NAMALWA (cell line): Measurements from ENCODE around the gene RNLS.
"Not testable (repeated sequence)": the region's sequence is repeated elsewhere in the genome, so short reads cannot be mapped to it uniquely, and the experiment has no call there.

Experiments used
- DNase-seq: peaks from one replicate; pipeline ENCODE4 v3.0.0-alpha.2; 2015; ENCODE audit warnings: low spot score

The RNLS gene

DNA sequence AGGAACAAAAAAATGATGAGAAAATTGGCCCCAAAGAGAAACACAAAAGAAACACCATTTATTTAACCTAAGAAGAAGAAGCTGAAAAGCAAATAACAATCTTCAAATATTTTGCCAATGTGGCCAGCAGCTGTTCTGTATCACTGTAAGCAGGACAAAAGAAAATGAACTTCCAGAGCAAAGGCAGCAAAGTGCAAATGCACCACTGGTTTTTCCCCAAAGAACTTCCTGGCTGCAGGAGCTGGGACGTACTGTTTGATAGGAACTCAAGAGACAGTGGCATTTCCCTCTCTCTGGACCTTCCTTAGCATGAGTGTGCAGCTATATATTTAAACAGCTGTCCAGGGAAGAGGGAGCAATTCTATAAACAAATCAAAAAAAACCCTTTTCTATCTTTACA, 60.4 kb downstream of the RNLS start:
- DNase-seq: no peak

- DNase-seq: no peak
Measured at GRCh38 chr10:88521791-88522190, 61.3 kb downstream of the RNLS start.

DNA sequence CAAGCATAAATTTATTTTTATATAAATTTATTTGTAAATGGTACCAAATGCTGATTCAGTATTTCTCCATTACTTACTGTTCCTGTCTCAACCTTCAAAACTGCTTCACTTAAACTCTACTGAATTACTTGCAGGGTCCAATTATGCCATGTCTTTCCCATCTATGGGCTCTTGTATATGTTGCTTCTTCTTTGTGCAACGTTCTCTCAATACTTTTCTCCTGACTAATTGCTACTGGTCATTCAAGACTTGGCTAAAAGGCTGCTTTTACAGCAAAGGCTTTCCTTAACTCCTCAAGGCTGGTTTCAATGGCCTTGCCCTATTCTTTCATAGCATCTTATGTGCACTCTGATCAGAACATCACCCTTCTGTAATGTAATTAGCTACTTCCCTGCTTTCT, 67.9 kb downstream of the RNLS start:
- DNase-seq: no peak

DNA sequence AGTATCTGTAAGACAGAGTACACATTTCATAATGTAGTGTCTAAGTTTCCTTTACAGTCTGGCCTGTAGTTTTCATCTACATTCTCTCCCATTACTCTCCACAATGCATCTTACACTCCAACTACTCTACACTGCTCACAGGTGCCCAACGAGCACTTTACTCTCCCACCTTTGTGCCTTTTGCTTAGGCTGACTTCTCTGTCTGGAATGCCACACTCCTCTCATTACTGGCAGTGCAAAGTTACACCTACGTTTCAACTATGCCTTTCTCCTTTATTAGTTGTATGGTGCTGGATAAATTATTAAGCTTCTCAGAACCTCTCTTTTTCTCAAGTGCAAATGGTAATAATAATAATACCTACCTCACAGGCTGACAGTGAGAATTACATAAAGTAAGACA, 70.5 kb downstream of the RNLS start:
- DNase-seq: no peak

DNA sequence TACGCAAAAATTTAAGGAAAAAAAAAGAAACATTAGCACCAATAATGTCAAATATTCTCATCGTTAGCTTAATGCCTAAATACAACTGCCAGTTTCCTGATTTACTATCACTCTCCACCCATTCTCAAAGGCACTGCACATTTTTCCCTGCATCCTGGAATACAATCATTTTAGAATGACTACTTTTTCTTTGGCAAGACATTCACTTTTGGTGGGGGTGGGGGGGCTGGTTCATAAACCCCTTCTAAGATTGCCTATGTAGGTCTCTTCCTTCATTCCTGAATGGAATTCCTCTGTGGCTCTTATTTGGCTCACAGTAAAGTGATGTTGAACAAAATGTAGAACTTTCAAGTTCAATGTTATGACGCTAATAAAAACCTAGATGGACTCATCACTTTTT, 74.3 kb downstream of the RNLS start:
- no peak for DNase-seq

- DNase-seq: no peak
Measured at GRCh38 chr10:88507826-88508453, 75.2 kb downstream of the RNLS start.

DNA sequence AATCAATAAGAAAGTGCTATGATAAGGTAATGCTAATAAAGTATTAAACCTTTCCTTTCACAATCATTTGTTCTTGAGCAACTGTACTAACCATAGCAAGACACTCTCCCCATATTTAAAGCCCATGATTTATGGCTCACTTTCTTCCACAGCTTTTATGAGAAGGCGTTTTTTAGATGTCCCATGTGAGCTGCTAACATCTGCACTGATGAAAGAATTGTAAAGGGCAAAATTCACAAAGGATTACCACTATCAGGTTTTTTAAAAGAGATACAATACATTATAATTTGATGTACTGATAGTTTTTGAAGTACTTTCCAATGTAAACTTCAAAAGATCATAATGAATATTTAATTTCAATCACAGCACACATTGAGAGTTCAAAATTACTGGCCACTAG, 75.7 kb downstream of the RNLS start:
- DNase-seq: no peak

DNA sequence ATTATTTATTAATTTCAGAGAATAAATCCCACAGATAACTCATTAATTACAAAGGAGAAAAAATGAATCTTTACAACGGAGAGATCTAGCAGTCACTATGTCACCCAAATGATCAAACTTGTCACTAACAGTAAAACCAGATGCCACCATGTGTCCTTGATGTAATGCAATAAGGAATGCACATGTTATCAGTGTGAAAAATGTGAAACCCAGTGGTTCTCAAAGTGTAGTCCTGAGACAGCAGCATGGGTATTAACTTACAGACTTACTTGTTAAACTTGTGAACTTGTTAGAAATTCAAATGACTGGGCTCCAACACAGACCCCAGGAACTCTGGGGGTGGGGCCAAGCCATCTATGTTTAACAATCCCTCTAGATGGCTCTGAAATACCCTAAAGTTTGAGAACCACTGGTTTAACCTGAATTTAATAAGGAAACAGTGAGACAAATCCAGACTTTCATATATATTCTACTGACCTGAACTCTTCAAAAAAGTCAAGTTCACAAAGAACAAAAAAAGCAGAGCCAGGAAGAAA, 77.4 kb downstream of the RNLS start:
- DNase-seq: no peak

DNA sequence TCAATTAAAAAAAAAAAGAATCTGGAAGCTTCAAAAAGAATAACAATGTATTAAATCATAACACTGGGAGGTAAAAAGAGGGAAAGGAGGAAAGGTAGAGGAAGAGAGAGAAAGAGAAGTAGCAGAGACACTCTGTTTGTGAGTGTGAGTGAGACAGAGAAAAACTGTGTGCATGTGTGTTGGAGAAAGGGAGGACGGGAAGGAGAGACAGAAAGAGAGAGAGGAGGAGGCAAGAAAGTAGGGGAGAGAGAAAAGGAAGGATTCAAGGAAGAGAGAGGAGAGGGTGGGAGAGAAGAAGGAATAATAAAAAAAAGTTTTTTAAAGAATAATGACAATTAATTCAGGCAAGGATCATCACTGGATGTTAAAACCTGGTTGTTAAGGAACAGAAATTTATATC, 77.9 kb downstream of the RNLS start:
- no peak for DNase-seq

- no peak for DNase-seq
Measured at GRCh38 chr10:88500656-88501055, 82.5 kb downstream of the RNLS start.

- DNase-seq: no peak
Measured at GRCh38 chr10:88499569-88500470, 83.3 kb downstream of the RNLS start.

DNA sequence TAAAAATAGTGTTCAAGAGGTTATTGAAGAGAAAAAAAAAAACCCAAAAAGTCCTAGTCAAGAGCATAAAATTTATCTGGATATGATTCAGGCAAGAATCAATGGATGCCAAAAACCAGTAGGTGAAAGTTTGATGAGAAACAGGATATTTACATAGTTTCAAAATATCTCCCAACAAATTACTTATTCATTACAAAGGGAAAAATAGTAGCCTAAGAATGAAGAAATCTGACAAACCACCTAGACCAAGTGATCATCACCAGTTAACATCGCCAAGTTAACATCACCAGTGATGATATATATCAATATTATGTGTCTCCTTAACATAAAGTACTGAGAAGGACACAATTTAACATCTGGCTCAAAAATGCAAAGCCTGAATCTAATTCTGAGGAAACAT, 85.2 kb downstream of the RNLS start:
- no peak for DNase-seq

- no peak for DNase-seq
Measured at GRCh38 chr10:88494537-88494936, 88.6 kb downstream of the RNLS start.

GRCh38 chr10:88493691-88494483, 89.2 kb downstream of the RNLS start:
- no peak for DNase-seq

DNA sequence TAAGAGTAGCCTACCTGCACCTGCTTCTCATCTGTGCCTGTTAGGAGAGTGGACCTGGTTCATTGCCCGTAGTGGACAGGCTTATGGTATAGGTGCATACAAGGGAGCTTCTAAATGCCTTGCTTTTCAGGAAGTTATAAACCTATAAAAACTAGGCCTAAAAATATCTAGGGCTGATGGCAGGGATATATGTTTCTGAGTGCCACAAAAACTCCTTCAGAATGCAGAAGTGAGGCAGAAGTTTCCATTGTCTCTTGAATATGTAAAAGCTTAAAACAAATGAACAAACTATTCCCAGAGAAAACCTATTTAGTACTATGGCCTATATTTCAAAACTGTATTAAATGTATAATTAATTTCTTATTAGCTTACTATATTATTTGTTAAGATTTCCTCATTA, 91.8 kb downstream of the RNLS start:
- no peak for DNase-seq

DNA sequence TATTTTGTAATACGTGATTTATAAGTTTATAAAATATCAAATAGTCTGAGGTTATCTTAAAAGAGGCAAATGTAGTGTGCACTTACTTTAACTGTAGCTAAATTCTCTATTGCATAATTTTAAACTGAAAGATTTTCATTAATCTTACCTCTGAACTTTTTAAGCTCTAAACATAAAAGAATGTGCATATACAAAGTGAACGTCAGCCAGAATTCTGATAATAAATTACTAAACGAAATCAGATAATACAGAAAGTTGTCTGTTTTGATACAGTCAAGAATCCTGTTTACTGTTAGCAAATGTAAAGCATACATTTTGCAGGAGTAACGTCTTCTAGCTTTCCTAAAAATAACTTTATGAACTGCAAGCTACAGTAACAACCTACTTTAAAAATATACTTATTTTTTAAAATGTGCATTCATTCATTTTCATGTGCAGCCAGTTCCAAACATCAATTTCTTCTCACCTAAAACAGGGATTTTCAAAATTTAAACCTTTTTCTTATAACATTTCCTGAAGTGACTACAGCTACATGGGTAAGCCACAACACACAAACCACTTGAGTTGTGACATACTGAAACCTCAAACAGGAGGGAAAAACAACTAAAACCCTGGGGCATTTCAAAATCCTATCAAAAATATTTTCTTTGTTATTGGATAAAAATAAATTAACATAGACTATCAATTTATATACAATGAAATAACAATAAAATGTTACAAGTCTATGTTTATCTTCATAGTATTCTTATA, 92.7 kb downstream of the RNLS start:
- DNase-seq: no peak

- no peak for DNase-seq
Measured at GRCh38 chr10:88489107-88489506, 94.0 kb downstream of the RNLS start.

DNA sequence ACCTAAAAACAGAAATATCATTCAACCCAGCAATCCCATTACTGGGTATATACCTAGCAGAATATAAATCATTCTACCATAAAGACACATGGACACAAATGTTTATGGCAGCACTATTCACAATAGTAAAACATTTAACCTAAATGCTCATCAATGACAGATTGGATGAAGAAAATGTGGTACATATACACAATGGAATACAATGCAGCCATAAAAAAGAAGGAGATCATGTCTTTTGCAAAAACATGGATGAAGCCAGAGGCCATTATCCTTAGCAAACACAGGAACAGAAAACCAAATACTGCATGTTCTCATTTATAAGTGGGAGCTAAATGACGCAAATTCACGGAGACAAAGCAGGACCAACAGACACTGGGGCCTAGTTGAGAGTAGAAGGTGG, 96.3 kb downstream of the RNLS start:
- not testable (repeated sequence) for DNase-seq

DNA sequence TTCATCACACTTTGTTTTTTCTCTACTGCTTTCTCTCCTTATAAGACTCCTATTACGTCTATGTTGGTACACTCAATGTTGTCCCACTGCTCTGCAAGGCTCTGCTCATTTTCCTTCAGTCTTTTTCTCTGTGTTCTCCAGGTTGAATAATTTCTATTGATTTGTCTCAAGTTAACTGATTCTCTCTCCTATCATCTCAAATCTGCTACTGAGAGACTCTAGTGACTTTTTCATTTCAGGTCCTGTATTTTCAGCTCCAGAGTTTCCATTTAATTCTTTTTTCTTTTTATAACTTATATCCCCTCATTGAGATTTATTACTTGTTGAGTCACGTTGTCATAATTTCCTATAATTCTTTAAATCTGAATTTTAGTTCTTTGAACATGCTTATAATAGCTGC, 100.9 kb downstream of the RNLS start:
- DNase-seq: no peak

- DNase-seq: no peak
Measured at GRCh38 chr10:88478256-88478655, 104.9 kb downstream of the RNLS start.

GRCh38 chr10:88477343-88478085, 105.6 kb downstream of the RNLS start:
- DNase-seq: no peak
